DOHH2 (cell line): ENCODE measurements around the gene ABCF2.

Experiments used
- EZH2phosphoT487 ChIP-seq: fragments of 200-600 bp; sonication (generic); IDR thresholded peaks from 2 replicates; pipeline ENCODE4 v1.6.1; 2017; ENCODE audit warnings: borderline replicate concordance, mild to moderate bottlenecking, antibody characterized with exemption, low read length, moderate library complexity, mixed read lengths
- TF ChIP-seq, protein P1 (sequence below): fragments of 200-600 bp; sonication (generic); IDR thresholded peaks from one replicate; pipeline ENCODE4 v1.5.1; 2014; ENCODE audit warnings: antibody characterized with exemption, mild to moderate bottlenecking, low read depth, low read length; ENCODE audit not compliant: poor library complexity, severe bottlenecking

- no peak for TF ChIP-seq EZH2phosphoT487
- TF ChIP-seq, protein P1, sequence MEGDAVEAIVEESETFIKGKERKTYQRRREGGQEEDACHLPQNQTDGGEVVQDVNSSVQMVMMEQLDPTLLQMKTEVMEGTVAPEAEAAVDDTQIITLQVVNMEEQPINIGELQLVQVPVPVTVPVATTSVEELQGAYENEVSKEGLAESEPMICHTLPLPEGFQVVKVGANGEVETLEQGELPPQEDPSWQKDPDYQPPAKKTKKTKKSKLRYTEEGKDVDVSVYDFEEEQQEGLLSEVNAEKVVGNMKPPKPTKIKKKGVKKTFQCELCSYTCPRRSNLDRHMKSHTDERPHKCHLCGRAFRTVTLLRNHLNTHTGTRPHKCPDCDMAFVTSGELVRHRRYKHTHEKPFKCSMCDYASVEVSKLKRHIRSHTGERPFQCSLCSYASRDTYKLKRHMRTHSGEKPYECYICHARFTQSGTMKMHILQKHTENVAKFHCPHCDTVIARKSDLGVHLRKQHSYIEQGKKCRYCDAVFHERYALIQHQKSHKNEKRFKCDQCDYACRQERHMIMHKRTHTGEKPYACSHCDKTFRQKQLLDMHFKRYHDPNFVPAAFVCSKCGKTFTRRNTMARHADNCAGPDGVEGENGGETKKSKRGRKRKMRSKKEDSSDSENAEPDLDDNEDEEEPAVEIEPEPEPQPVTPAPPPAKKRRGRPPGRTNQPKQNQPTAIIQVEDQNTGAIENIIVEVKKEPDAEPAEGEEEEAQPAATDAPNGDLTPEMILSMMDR, result no peak
These were observed 13.2 kb downstream of the ABCF2 start for GRCh38 chr7:151213826-151214225.
